ENCODE data around the gene PABPC1L2A.

- TF ChIP-seq CTCF (IDR thresholded peaks at IDR 0.05; ENCODE audit: low read depth, low read length, missing input control) (no peak), TAF1 (conservative IDR thresholded peaks at IDR 0.05) (no peak), RAD21 (IDR thresholded peaks at IDR 0.05) (no peak), YY1 (IDR thresholded peaks at IDR 0.05) (no peak), ZBTB33 (IDR thresholded peaks at IDR 0.05) (no peak)
Measured at GRCh38 chrX:73069365-73070035, 9.8 kb downstream of the PABPC1L2A start.

Measured in liver (tissue), 3 donors.